Neural cell (in vitro differentiated cells): ENCODE data around the gene MYOZ2.

ENCODE experiments used
- CTCF ChIP-seq: fragments of 450-650 bp; IDR thresholded peaks from 2 replicates; pipeline ENCODE4 v1.5.1; 2014; ENCODE audit warnings: antibody characterized with exemption, mild to moderate bottlenecking, moderate library complexity; ENCODE audit not compliant: poor library complexity, severe bottlenecking
- EP300 ChIP-seq: fragments of 450-650 bp; conservative IDR thresholded peaks from 2 replicates; pipeline ENCODE4 v1.6.1; 2014; ENCODE audit warnings: antibody characterized with exemption, mild to moderate bottlenecking, moderate library complexity; ENCODE audit not compliant: poor library complexity, severe bottlenecking
- EZH2 ChIP-seq: fragments of 200-600, 300-800 bp; shearing (Covaris generic), sonication (generic); IDR thresholded peaks from 2 replicates; pipeline ENCODE4 v1.6.1; 2014; ENCODE audit warnings: antibody characterized with exemption, low read length, borderline replicate concordance, mild to moderate bottlenecking; ENCODE audit not compliant: insufficient read depth, poor library complexity, severe bottlenecking
- POLR2AphosphoS5 ChIP-seq: IDR thresholded peaks from 2 replicates; pipeline ENCODE4 v1.6.1; 2012
- REST ChIP-seq: IDR thresholded peaks from 2 replicates; pipeline ENCODE4 v1.6.1; 2012; ENCODE audit warnings: borderline replicate concordance
- SMC3 ChIP-seq: fragments of 450-650 bp; conservative IDR thresholded peaks from 2 replicates; pipeline ENCODE4 v1.6.1; 2014; ENCODE audit warnings: antibody characterized with exemption, mild to moderate bottlenecking, moderate library complexity; ENCODE audit not compliant: poor library complexity
- TAF1 ChIP-seq: IDR thresholded peaks from 2 replicates; pipeline ENCODE4 v1.6.1; 2012; ENCODE audit warnings: low read depth

GRCh38 chr4:119111296-119111695, 24.3 kb upstream of the MYOZ2 start:
- TF ChIP-seq EP300 (no peak), CTCF (no peak), TAF1 (no peak), POLR2AphosphoS5 (no peak), REST (no peak), EZH2 (no peak), SMC3 (no peak)
